ENCODE measurements around the gene LZIC.

DNA sequence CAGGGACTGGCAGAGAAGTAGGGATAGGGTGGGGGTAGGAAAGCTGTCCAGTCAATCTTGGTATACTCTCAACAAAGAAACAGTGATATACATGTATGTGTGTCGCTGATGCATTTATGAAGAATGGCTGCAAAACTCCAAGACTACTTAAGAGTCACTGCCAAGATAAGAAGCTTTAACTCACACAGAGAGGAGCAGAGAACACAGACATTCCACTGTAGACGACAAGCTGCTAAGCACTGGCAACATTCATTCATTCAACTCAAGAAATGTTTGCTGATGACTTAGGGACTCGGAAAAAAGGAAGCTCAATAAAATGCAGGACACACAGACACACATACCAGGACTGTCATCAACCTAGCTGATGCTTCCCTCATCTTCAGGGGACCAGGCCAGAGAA lies 38.6 kb downstream of the LZIC start:
- no peak for TF ChIP-seq GATA3 (IDR thresholded peaks at IDR 0.05; ENCODE audit: low read depth, low read length)
- TF ChIP-seq GATA2 (IDR thresholded peaks at IDR 0.05; ENCODE audit: low read depth, low read length), result no peak

Measured in SH-SY5Y (cell line).